ENCODE results near the gene TMEM258. TPM values are rescaled to one million over a fixed set of nuclear protein-coding genes. Genes with fewer than 3 reads are reported as not detected.

Gene TMEM258
- total RNA-seq, 1 donor from 2014 or later: 96.6 TPM

DNA sequence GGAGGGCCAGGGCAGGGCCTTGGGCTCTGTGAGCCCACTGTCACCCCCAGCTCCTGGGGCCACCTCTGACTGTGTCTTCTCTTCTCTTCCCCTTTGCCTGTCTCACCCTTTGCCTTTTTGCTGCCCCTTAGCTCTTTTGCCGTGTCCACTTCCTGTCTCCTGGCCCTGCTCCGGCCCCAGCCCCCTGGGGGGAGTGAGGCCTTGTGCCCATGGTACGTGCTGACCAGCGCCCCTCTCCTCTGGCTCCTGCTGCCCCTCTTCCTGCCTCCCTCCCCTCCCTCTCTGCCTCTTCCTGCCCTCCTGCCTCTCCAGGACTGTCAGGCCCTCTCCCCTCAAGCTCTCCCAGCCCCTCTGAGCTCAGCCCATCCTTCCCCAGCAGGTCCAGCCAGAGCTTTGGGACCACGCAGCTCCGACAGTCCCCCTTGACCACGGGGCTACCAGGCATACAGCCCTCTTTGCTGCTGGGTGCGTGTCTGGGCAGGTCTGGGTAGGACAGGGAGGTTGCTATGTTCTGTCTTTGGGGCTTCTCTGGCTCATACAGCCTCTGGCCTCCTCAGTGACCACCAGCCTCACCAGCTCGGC lies 11.7 kb downstream of the TMEM258 start:
- intact Hi-C loops (cut with DNase I): loop anchor here (1.0 kb wide), 1 partner anchor 75 kb away; no protein-coding TSS in a partner anchor
- ATAC-seq: no peak
- DNase-seq (ENCODE audit: low spot score): no peak

DNA sequence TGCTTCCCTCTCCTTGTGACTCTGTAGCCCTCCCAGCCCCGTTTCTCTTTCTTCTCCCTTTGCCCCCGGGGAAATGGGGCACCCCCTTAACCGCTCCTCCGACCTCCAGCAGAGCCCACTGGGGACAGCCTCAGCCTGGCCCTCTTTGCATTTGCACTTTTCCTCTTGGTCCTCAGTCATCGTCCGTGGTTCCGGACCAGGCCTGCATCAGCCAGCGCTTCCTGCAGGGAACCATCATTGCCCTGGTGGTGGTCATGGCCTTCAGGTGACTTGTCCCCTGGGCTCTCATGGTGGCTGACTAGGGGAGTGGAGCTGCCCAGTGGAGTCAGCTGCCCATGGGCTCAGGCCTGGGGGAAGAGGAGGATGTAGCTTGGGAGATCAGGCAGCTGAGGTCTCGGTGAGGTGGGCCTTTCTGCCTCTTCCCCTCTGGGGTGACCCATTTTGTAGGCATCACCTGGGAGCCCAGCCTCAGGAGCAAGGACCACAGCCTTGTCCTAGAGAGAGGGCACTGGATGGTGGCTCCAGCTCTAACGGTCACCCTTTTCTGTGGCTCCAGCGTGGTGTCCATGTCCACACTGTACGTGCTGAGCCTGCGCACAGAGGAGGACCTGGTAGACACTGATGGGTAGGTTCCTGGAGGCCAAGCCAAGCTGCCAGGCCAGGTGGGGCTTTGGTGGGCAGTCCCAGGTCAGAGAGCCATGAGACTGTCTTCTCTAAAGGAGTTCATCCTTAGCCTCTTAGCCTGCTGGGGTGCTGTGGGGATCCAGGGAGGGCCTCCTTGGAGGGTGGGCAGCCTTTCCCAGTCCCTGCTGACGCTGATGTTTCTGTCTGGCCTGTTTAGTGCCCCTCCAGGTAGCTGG lies 12.5 kb downstream of the TMEM258 start:
- DNase-seq (ENCODE audit: low spot score): no peak
- intact Hi-C loops (cut with DNase I): no loop called here
- ATAC-seq: no peak

DNA sequence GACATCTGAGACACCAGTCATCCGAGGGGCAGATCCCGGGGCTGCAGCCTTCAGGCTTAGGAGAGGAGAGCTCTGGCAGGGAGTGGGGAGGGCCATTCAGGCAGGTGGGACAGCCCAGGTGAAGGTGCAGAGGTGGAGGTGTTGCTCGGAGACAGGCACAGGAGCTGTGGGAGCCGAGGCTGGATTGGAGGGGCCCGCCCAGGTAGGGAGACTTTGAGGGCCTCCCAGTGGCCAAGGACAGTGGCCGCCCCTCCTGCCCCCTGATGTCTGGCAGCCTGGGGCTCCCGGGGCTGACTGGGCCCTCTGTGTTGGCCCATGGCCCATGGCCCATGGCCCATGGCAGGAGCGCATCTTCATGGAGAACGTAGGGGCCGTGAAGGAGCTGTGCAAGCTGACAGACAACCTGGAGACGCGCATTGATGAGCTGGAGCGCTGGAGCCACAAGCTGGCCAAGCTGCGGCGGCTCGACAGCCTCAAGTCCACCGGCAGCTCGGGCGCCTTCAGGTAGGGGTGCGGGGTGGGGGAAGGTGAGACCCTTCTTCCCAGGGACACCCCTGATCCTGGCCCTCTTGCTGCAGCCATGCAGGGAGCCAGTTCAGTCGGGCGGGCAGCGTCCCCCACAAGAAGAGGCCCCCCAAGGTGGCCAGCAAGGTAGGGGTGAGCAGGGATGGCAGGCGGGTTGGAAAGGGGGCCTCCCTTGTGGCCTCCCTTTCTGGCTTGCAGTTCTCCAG lies 13.3 kb downstream of the TMEM258 start:
- no peak for ATAC-seq
- no peak for DNase-seq (ENCODE audit: low spot score)
- intact Hi-C loops (cut with DNase I): no loop called here

DNA sequence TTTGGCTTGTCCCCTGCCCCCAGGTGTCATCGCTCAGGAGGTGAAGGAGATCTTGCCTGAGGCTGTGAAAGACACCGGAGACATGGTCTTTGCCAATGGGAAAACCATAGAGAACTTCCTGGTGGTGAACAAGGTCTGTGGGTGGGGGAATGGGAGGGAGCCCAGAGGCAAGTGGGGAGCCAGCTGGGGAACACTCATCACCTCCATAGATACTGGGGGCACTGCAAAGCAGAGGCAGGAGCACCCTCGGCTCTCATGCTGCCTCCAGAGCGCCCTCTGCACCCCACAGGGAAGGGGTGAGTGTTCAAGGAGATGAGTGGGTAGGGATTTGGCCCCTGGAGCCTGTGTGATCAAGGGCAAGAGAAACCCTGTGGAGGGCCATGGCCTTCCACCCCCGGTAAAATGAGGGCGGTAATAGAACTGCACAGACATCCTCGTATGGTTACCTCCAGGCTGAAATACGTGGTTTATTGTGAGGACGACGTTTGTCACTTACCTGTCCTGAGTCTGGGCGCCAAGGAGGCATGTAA lies 14.0 kb downstream of the TMEM258 start:
- no peak for ATAC-seq
- no peak for DNase-seq (ENCODE audit: low spot score)
- intact Hi-C loops (cut with DNase I): no loop called here

DNA sequence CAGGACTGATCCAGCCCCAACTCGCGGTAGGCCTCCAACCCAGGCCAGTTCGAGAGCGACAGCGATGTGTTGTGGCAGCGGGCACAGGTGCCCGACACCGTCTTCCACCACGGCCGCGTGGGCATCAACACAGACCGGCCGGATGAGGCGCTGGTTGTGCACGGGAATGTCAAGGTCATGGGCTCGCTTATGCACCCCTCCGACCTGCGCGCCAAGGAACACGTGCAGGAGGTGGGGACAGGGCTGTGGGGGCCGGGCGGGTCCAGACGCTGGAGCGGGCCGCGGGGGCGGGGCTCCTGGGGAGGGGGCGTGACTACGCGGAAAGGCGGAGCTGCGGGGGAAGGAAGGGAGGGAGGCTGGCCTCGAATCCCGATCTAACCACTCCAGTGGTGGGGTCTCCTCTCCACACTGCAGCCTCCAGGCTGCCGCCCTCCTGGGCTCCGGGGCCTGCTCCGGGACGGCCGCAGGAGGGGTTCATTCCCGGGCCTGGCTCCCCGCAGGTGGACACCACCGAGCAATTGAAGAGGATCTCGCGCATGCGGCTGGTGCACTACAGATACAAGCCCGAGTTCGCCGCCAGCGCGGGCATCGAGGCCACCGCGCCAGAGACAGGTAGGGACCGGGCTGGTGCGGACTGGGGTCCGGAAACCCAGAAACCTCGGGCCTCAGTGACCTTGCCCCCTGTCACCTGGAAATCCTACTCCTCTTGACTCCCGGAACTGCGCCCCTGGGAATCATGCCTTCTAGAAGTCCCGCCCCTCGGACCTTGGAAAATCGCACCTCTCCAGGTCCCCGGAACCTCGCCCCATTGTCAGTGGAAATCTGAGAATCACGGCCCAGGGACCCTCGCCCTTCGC lies 14.9 kb downstream of the TMEM258 start:
- ATAC-seq (peak; percentile 76), DNase-seq (ENCODE audit: low spot score) (peak; percentile 84)
- intact Hi-C loops (cut with DNase I): no loop called here

DNA sequence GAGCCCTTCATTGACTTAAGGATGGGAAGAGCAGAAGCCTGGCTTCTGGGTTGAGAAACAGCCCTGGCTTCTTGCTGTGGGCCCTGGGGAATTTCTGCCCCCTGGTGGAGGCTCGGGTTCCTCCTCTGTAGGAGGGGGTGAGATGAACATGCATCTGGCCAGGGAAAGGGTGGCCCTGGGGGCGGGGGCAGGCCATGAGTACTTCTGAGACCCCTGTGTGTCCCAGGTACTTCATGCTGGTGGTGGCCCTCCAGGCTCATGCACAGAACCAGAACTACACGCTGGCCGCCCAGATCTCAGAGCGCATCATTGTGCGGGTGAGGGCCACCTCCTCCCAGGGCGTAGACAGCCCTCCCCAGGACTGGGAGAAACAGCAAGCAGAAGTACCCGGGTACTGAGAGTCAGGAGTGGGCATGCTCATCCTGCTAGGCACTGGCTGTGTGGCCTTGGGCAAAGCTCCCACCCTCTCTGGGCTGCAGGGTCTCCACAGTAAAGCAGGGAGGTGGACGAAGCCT lies 15.8 kb downstream of the TMEM258 start:
- no peak for ATAC-seq
- intact Hi-C loops (cut with DNase I): no loop called here
- peak; percentile 82 for DNase-seq (ENCODE audit: low spot score)

DNA sequence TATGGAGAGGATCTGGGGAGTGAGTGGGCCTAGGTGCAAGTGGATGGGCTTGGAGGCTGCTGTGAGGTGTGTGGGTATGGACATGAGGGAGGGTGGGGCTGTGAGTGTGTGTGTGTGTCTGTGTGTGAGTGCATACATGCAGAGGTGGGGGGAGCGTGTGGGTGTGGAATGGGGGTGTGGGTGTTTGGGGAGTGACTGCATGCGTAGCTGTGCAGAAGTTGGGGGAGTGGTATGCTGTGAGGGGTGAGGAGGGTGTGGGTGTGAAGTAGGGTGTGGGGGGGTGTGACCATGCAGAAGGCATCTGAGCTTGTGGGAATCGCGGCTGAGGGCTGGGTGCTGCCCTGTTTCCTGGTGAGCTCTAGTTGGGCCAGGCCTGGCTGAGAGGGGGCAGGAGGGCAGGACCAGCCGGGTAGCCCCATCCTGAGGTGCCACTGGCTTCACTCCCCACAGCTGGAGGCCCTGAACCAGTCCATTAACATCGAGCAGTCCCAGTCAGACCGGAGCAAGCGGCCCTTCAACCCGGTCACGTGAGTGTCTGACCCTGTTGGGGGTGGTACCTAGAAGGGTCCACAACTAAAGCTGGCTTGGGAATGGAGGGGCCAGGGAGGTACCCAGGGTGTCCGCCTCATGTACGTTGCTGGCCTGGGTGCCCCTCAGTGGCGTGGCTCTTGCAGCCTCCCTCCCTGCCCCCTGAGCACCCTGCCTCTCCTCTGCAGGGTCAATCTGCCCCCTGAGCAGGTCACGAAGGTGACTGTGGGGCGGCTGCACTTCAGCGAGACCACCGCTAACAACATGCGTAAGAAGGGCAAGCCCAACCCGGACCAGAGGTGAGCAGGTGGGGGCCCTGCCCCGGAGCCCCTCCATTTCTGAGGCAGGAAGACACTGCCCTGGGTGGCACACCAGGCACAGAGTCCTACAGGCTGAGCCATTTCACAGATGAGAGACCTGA lies 16.5 kb downstream of the TMEM258 start:
- peak; percentile 17 for ATAC-seq
- intact Hi-C loops (cut with DNase I): no loop called here
- no peak for DNase-seq (ENCODE audit: low spot score)

DNA sequence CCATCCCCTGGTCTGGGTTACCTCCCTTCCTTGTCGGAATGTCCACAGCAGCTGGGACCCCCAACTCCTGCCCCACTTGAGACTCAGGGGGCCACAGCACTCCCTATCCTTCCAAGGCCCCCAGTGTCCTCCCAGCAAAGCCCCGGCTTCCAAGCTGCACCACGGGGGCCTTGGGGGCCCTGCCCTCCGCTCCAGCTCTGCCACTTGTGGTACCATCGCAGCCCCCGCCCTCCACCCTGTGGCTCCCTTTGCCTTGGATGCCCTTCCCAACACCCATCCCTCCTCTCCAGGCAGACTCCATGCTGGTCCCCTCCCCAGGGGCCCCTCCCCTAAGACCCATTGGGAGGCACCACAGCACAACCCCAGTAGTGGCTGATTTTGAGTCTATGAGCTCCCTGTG lies 17.3 kb downstream of the TMEM258 start:
- ATAC-seq (no peak), DNase-seq (ENCODE audit: low spot score) (no peak)
- intact Hi-C loops (cut with DNase I): no loop called here

DNA sequence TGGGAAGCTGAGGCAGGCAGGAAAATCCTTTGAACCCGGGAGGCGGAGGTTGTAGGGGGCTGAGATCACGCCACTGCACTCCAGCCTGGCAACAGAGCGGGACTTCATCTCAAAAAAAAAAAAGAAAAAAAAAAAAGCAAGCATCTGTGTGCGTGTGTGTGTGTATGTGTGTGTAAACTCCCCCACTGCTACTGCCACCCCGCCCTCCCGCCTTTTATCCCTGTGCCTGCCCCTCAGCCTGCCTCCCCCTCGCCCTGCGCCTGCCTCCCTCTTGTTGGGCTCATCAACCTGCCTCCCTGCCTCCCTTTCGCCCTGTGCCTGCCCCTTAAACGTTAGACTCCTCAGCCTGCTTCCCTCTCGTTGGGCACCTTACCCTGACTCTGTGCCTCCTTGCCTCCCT lies 18.0 kb downstream of the TMEM258 start:
- DNase-seq (ENCODE audit: low spot score): no peak
- intact Hi-C loops (cut with DNase I): no loop called here
- ATAC-seq: no peak

DNA sequence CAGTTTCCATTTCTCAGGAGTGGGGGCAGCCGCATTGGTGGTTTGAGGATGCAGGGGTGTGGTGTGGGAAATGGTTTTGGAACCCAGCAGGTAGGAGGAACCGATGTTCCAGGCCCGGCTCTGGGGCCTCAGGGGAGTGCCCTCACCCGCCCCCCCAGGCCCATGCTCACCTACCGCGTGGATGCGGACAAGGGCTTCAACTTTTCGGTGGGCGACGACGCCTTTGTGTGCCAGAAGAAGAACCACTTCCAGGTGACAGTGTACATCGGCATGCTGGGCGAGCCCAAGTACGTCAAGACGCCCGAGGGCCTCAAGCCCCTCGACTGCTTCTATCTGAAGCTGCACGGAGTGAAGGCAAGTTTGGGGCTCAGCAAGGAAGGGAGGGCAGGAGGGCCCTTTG lies 18.6 kb downstream of the TMEM258 start:
- ATAC-seq: no peak
- DNase-seq (ENCODE audit: low spot score): no peak
- intact Hi-C loops (cut with DNase I): no loop called here

DNA sequence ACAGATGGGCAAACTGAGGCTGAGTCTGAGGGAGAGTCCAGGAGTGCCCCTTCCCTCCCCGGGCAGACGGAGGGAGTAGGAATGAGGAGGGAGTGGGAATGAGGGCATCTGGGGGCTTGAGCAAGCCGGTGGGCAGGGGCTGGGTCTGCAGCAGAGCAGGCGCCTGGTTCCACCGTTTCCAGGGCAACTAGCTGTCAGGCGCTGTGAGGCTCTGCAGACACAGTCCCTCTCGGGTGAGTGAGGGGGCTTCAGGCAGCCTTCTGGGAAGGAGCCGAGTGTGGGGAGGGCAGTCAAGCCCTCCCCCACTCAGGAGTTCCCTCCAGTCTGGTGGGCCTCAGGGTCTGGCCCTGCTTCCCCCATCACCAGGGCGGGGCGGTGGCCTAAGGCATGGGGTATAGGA lies 19.0 kb downstream of the TMEM258 start:
- intact Hi-C loops (cut with DNase I): no loop called here
- DNase-seq (ENCODE audit: low spot score) (no peak), ATAC-seq (no peak)

DNA sequence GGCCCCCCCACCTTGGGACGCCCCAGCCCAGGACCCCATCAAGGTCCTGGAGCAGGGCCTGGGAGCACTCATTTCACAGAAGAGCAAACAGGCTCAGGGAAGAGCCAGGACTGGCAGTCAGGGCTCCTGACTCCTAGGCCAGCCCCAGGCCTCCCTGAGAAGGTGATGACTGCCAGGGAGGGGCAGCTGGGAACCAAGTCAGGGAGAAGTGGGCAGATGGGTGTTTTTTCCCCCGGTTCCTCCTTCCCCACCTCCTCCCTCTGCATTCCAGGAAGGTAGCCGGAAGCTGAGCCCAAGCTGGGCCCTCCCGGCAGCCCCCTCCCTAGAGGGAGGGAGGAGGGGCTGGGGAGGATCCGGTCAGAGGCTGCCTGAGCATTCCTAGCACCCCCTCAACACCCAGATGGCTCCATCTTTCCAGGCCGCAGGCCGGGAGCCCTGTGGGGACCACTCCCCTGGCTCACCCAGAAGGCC lies 20.4 kb downstream of the TMEM258 start:
- ATAC-seq: no peak
- no peak for DNase-seq (ENCODE audit: low spot score)
- intact Hi-C loops (cut with DNase I): no loop called here

DNA sequence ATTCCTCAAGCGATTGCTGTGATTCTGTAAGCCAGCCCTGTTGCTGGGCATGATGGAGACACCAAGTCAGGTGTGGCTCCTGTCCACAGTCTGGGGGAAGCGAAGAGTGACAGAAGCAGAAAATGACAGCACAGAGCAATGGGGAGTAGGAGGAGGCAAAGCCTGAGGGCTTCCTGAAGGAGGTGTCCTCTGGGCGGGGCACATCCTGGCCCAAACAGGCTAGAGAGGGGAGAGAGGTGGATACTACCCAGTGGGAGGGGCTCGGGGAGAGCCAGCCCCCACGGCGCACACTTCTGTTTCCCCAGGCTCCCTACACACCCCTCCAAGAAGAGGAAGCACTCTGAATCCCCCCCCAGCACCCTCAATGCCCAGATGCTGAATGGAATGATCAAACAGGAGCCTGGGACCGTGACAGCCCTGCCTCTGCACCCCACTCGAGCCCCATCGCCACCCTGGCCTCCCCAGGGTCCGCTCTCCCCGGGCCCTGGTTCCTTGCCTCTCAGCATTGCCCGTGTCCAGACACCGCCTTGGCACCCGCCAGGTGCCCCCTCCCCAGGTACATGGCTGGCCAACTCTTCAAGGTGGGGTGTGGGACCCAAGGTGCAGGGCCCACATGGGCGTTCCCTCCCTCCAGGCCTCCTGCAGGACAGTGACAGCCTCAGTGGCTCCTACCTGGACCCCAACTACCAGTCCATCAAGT lies 21.1 kb downstream of the TMEM258 start:
- ATAC-seq (no peak), DNase-seq (ENCODE audit: low spot score) (no peak)
- intact Hi-C loops (cut with DNase I): no loop called here

DNA sequence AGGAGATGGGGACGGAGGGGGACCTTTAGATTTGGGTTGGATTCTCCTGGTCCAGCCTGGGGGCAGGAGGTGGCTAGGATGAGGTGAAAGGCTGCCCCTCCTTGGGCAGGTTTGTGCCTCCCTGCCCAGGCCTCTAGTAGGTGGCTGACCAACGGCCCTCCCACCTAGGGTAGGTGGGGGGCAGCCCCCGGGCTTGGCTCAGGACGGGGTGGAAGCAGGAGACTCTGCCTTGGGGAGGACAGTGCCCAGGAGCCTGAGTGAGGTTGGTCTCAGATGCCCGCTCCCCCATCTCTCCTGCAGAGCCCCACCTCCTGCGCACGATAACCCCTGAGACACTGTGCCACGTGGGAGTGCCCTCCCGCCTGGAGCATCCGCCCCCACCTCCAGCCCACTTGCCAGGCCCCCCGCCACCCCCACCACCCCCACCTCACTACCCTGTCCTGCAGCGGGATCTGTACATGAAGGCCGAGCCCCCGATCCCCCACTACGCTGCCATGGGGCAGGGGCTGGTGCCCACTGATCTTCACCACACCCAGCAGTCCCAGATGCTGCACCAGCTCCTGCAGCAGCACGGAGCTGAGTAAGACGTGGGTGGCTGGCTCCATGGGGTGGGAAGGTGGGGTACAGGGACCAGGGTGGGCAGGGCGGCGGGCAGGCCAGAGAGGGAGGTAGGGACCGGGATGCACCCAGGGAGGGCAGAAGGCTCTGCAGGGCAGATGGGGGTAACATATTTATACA lies 22.3 kb downstream of the TMEM258 start:
- DNase-seq (ENCODE audit: low spot score): no peak
- no peak for ATAC-seq
- intact Hi-C loops (cut with DNase I): no loop called here

DNA sequence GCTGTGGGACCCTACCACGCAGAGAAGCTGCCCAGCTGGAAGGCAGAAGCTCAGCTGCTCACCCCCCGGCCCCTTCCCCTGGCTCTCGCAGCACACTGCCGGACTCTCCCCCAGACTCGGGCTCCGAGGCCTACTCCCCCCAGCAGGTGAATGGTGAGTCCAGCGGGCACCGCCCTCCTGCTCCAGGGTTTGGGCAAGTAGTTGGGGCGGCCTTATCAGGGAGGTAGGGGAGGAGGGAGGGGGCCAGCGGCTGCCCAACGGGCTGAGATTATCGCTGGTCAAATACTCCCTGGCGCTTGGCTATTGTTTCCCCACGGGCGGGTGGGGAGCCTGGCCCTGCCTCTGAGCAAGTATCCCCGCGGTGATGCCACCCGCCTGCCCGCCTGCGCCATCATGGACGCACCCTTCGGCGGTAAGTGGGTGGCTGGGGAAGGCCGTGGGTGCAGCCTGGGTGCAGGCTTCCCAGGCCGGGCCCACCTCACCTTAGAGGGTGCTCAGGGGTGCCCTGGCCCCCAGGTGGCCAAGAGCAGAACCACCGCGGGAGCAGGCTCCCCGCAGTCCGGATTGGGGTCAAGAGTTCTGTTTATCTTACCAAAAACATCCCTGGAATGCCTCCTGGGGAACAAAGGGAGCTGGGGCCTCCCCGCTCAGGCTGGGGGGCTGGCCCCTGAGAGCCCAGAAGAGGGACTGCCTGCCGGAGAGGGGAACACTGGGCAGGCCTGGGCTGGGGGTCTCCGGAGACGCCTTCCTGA lies 23.1 kb downstream of the TMEM258 start:
- intact Hi-C loops (cut with DNase I): no loop called here
- DNase-seq (ENCODE audit: low spot score): no peak
- ATAC-seq: no peak
